Neural cell (in vitro differentiated cells): ENCODE measurements around the gene POLR2L. TPM values are rescaled to one million over a fixed set of nuclear protein-coding genes. Genes with fewer than 3 reads are reported as not detected.

Source experiments
- H2AFZ ChIP-seq: fragments of 200-600, 300-800 bp; sonication (generic), shearing (Covaris generic); 2 replicates; pipeline ENCODE4 v1.6.0; 2014; ENCODE audit warnings: low read depth, mild to moderate bottlenecking, antibody characterized with exemption, low read length, moderate library complexity
- H3F3A ChIP-seq: fragments of 200-600 bp; shearing (Covaris generic); 2 replicates; pipeline ENCODE4 v1.6.1; 2016; ENCODE audit warnings: mild to moderate bottlenecking, moderate library complexity, mixed read lengths, antibody characterized with exemption, low read length; ENCODE audit not compliant: insufficient read depth, poor library complexity, severe bottlenecking
- H3K27ac ChIP-seq: fragments of 200-600, 300-800 bp; sonication (generic), shearing (Covaris generic); 2 replicates; pipeline ENCODE4 v1.5.1; 2014; ENCODE audit warnings: mild to moderate bottlenecking, low read length, moderate library complexity
- H3K27me3 ChIP-seq: fragments of 300-800, 200-600 bp; sonication (generic), shearing (Covaris generic); 2 replicates; pipeline ENCODE4 v1.6.0; 2014; ENCODE audit warnings: mild to moderate bottlenecking, low read depth, low read length, moderate library complexity; ENCODE audit not compliant: insufficient read depth
- H3K36me3 ChIP-seq: fragments of 300-800, 200-600 bp; sonication (generic), shearing (Covaris generic); 2 replicates; pipeline ENCODE4 v1.5.1; 2014; ENCODE audit warnings: mild to moderate bottlenecking, antibody characterized with exemption, low read length, moderate library complexity; ENCODE audit not compliant: insufficient read depth
- H3K4me2 ChIP-seq: fragments of 300-800, 200-600 bp; sonication (generic), shearing (Covaris generic); 2 replicates; pipeline ENCODE4 v1.6.0; 2014; ENCODE audit warnings: mild to moderate bottlenecking, low read length
- H3K4me3 ChIP-seq: fragments of 300-800, 200-600 bp; sonication (generic), shearing (Covaris generic); 2 replicates; pipeline ENCODE4 v1.5.1; 2014; ENCODE audit warnings: mild to moderate bottlenecking, low read length, moderate library complexity
- H3K79me2 ChIP-seq: fragments of 200-600 bp; shearing (Covaris generic); replicated peaks from 2 replicates; pipeline ENCODE4 v1.6.0; 2014; ENCODE audit warnings: mild to moderate bottlenecking, low read length, moderate library complexity; ENCODE audit not compliant: insufficient read depth
- H3K9ac ChIP-seq: fragments of 300-800, 200-600 bp; sonication (generic), shearing (Covaris generic); 2 replicates; pipeline ENCODE4 v1.6.1; 2016; ENCODE audit warnings: mild to moderate bottlenecking, low read length, mixed read lengths
- H3K9me2 ChIP-seq: fragments of 200-600 bp; shearing (Covaris generic); 2 replicates; pipeline ENCODE4 v1.6.1; 2016; ENCODE audit warnings: mild to moderate bottlenecking, low read length, mixed read lengths; ENCODE audit not compliant: insufficient read depth
- H3K9me3 ChIP-seq: fragments of 200-600, 300-800 bp; sonication (generic), shearing (Covaris generic); 2 replicates; pipeline ENCODE4 v1.6.1; 2016; ENCODE audit warnings: mild to moderate bottlenecking, mixed run types, low read length, moderate library complexity, mixed read lengths
- H4K20me1 ChIP-seq: fragments of 200-600 bp; shearing (Covaris generic); 2 replicates; pipeline ENCODE4 v1.6.1; 2016; ENCODE audit warnings: mild to moderate bottlenecking, mixed run types; ENCODE audit not compliant: insufficient read depth
- CTCF ChIP-seq: fragments of 450-650 bp; IDR thresholded peaks from 2 replicates; pipeline ENCODE4 v1.5.1; 2014; ENCODE audit warnings: antibody characterized with exemption, mild to moderate bottlenecking, moderate library complexity; ENCODE audit not compliant: poor library complexity, severe bottlenecking
- EP300 ChIP-seq: fragments of 450-650 bp; conservative IDR thresholded peaks from 2 replicates; pipeline ENCODE4 v1.6.1; 2014; ENCODE audit warnings: antibody characterized with exemption, mild to moderate bottlenecking, moderate library complexity; ENCODE audit not compliant: poor library complexity, severe bottlenecking
- EZH2 ChIP-seq: fragments of 200-600, 300-800 bp; shearing (Covaris generic), sonication (generic); IDR thresholded peaks from 2 replicates; pipeline ENCODE4 v1.6.1; 2014; ENCODE audit warnings: antibody characterized with exemption, low read length, borderline replicate concordance, mild to moderate bottlenecking; ENCODE audit not compliant: insufficient read depth, poor library complexity, severe bottlenecking
- MXI1 ChIP-seq: fragments of 450-650 bp; conservative IDR thresholded peaks from 2 replicates; pipeline ENCODE4 v1.6.1; 2014; ENCODE audit warnings: antibody characterized with exemption, mild to moderate bottlenecking; ENCODE audit not compliant: poor library complexity, severe bottlenecking
- POLR2AphosphoS5 ChIP-seq: IDR thresholded peaks from 2 replicates; pipeline ENCODE4 v1.6.1; 2012
- RAD21 ChIP-seq: fragments of 450-650 bp; conservative IDR thresholded peaks from 2 replicates; pipeline ENCODE4 v1.6.1; 2014; ENCODE audit warnings: antibody characterized with exemption, mild to moderate bottlenecking, moderate library complexity
- REST ChIP-seq: IDR thresholded peaks from 2 replicates; pipeline ENCODE4 v1.6.1; 2012; ENCODE audit warnings: borderline replicate concordance
- SMC3 ChIP-seq: fragments of 450-650 bp; conservative IDR thresholded peaks from 2 replicates; pipeline ENCODE4 v1.6.1; 2014; ENCODE audit warnings: antibody characterized with exemption, mild to moderate bottlenecking, moderate library complexity; ENCODE audit not compliant: poor library complexity
- TAF1 ChIP-seq: IDR thresholded peaks from 2 replicates; pipeline ENCODE4 v1.6.1; 2012; ENCODE audit warnings: low read depth
- polyA plus RNA-seq: library from polyadenylated mRNA; depleted of rRNA; stranded (reverse); fragments of >200 nt; gene quantifications from 2 replicates; pipeline ENCODE4 v1.2.3, GENCODE V29; 2014

The POLR2L gene
- polyA plus RNA-seq, 1 donor from 2014 or later: 62.3 TPM

GRCh38 chr11:802693-803466 lies 39.4 kb downstream of the POLR2L start:
- Histone ChIP-seq H3K4me2 (no peak overlapping the region), H3K79me2 (no peaks in the 10 kb centered on the region), H3K9ac (no peak overlapping the region), H4K20me1 (no peaks in the 10 kb centered on the region), H3K36me3 (no peaks in the 10 kb centered on the region), H3K9me3 (no peaks in the 10 kb centered on the region), H3K9me2 (no peaks in the 10 kb centered on the region), H3F3A (no peaks in the 10 kb centered on the region), H3K4me3 (no peak overlapping the region), H2AFZ (no peak overlapping the region), H3K27me3 (no peaks in the 10 kb centered on the region), H3K27ac (no peak overlapping the region)
- TF ChIP-seq RAD21: no peak
- TF ChIP-seq REST: no peak
- TF ChIP-seq POLR2AphosphoS5: no peak
- TF ChIP-seq EZH2: no peak
- no peak for TF ChIP-seq EP300
- no peak for TF ChIP-seq MXI1
- no peak for TF ChIP-seq CTCF
- no peak for TF ChIP-seq SMC3
- TF ChIP-seq TAF1: no peak

GRCh38 chr11:802018-802617 lies 40.2 kb downstream of the POLR2L start:
- no peak overlapping the region for H2AFZ ChIP-seq
- H3K27me3 ChIP-seq: no peaks in the 10 kb centered on the region
- H3K36me3 ChIP-seq: no peaks in the 10 kb centered on the region
- no peak overlapping the region for H3K27ac ChIP-seq
- no peak overlapping the region for H3K4me3 ChIP-seq
- no peak overlapping the region for H3K9ac ChIP-seq
- no peaks in the 10 kb centered on the region for H3K79me2 ChIP-seq
- no peaks in the 10 kb centered on the region for H3K9me3 ChIP-seq
- no peaks in the 10 kb centered on the region for H4K20me1 ChIP-seq
- H3K4me2 ChIP-seq: no peak overlapping the region
- TF ChIP-seq CTCF (no peak), EZH2 (no peak), MXI1 (no peak), REST (no peak)
- H3F3A ChIP-seq: no peaks in the 10 kb centered on the region
- H3K9me2 ChIP-seq: no peaks in the 10 kb centered on the region
